H1 (cell line): ENCODE measurements around the gene RPL37A. TPM values are rescaled to one million over a fixed set of nuclear protein-coding genes. Genes with fewer than 3 reads are reported as not detected.

Experiments
- CTCF ChIA-PET: fragments of 300-600 bp; sonication (Branson Sonifier 250); formaldehyde crosslinking; loops from one replicate; lab custom pipeline; 2021; ENCODE audit not compliant: partially characterized antibody; lab: Charles Lee
- POLR2A ChIA-PET: fragments of 300-600 bp; sonication (Branson Sonifier 250); formaldehyde crosslinking; loops from one replicate; lab custom pipeline; 2021; ENCODE audit warnings: inconsistent platforms; ENCODE audit not compliant: partially characterized antibody; lab: Charles Lee
- DNase-seq, 2 experiments: peaks; one replicate each; pipeline versions ENCODE4 v3.0.0 to v3.0.0-alpha.2; 2010 to 2022; ENCODE audit warnings: low spot score in 2 of 2, low read depth in 1 of 2, mixed read lengths in 1 of 2
- FAIRE-seq: peaks from 2 replicates; lab custom pipeline; 2011; peaks lifted over from hg19 to GRCh38; lab: Jason Lieb, UNC
- H2AFZ ChIP-seq: 2 replicates; pipeline ENCODE4 v1.8.1; 2012; ENCODE audit warnings: low read length, inconsistent platforms
- H2AK5ac ChIP-seq: 2 replicates; pipeline ENCODE4 v1.6.1; 2013; ENCODE audit warnings: low read depth, low read length
- H2BK120ac ChIP-seq: replicated peaks from 2 replicates; pipeline ENCODE3; 2013; ENCODE audit warnings: low read depth, low read length, inconsistent platforms
- H2BK12ac ChIP-seq: 2 replicates; pipeline ENCODE4 v1.6.1; 2013; ENCODE audit warnings: low read depth, low read length
- H2BK15ac ChIP-seq: 2 replicates; pipeline ENCODE4 v1.6.1; 2013; ENCODE audit warnings: low read length
- H2BK20ac ChIP-seq: 2 replicates; pipeline ENCODE4 v1.6.1; 2013; ENCODE audit warnings: low read length
- H2BK5ac ChIP-seq: 2 replicates; pipeline ENCODE4 v1.6.1; 2013; ENCODE audit warnings: low read depth, low read length
- H3K14ac ChIP-seq: 2 replicates; pipeline ENCODE4 v1.6.1; 2013; ENCODE audit warnings: inconsistent platforms; ENCODE audit not compliant: insufficient read length
- H3K18ac ChIP-seq: 2 replicates; pipeline ENCODE4 v1.6.1; 2013; ENCODE audit warnings: low read length; ENCODE audit errors: extremely low read depth
- H3K23ac ChIP-seq: 2 replicates; pipeline ENCODE4 v1.6.1; 2013; ENCODE audit warnings: inconsistent platforms; ENCODE audit not compliant: insufficient read length
- H3K23me2 ChIP-seq: 2 replicates; pipeline ENCODE4 v1.6.1; 2013; ENCODE audit warnings: low read depth, low read length
- H3K27ac ChIP-seq: 2 replicates; pipeline ENCODE4 v1.6.1; 2011; ENCODE audit warnings: low read depth, low read length, inconsistent platforms
- H3K27me3 ChIP-seq, 4 experiments: replicated peaks in 1 of 4; 1 replicate in 1 of 4; 2 replicates in 3 of 4; pipeline versions ENCODE4 v1.6.1 to v1.8.1; 2011 to 2013; ENCODE audit warnings: low read length in 3 of 4, mild to moderate bottlenecking in 3 of 4, inconsistent platforms in 2 of 4, mixed read lengths in 2 of 4, moderate library complexity in 1 of 4; ENCODE audit not compliant: control insufficient read depth in 3 of 4, insufficient read depth in 3 of 4; ENCODE audit errors: extremely low read depth in 1 of 4
- H3K36me3 ChIP-seq, 4 experiments: 2 replicates each; pipeline versions ENCODE4 v1.6.1 to v1.8.1; 2011 to 2013; ENCODE audit warnings: mild to moderate bottlenecking in 4 of 4, low read length in 3 of 4, moderate library complexity in 2 of 4, control low read depth in 1 of 4, inconsistent platforms in 1 of 4; ENCODE audit not compliant: insufficient read depth in 4 of 4, control insufficient read depth in 2 of 4
- H3K4ac ChIP-seq: replicated peaks from 2 replicates; pipeline ENCODE3; 2013; ENCODE audit warnings: low read length, low read depth, mixed read lengths, inconsistent platforms; ENCODE audit not compliant: insufficient read length
- H3K4me1 ChIP-seq, 4 experiments: replicated peaks in 1 of 4; 1 replicate in 1 of 4; 2 replicates in 3 of 4; pipeline versions ENCODE4 v1.6.1 to v1.8.1; 2011 to 2013; ENCODE audit warnings: low read length in 3 of 4, inconsistent platforms in 2 of 4, mixed read lengths in 1 of 4; ENCODE audit not compliant: insufficient read depth in 4 of 4, control insufficient read depth in 3 of 4
- H3K4me2 ChIP-seq, 2 experiments: 2 replicates each; pipeline versions ENCODE4 v1.6.1 to v1.8.1; 2011 to 2013; ENCODE audit warnings: low read depth in 2 of 2, low read length in 2 of 2, control low read depth in 1 of 2, inconsistent platforms in 1 of 2, mild to moderate bottlenecking in 1 of 2; ENCODE audit not compliant: insufficient read depth in 1 of 2
- H3K4me3 ChIP-seq, 4 experiments: fragments of 200-600, 300-600 bp in 1 of 4; sonication (generic), shearing (Covaris generic), sonication (Bioruptor Twin) in 1 of 4; 2 replicates each; pipeline versions ENCODE4 v1.5.1 to v1.8.1; 2011 to 2016; ENCODE audit warnings: low read length in 4 of 4, low read depth in 3 of 4, control low read depth in 2 of 4, inconsistent platforms in 2 of 4, mild to moderate bottlenecking in 2 of 4, mixed read lengths in 1 of 4, moderate library complexity in 1 of 4; ENCODE audit not compliant: insufficient read depth in 2 of 4; ENCODE audit errors: extremely low read depth in 1 of 4
- H3K56ac ChIP-seq: replicated peaks from 2 replicates; pipeline ENCODE3; 2013; ENCODE audit warnings: low read depth, mild to moderate bottlenecking, mixed read lengths, low read length, inconsistent platforms; ENCODE audit not compliant: insufficient read length
- H3K79me1 ChIP-seq: 2 replicates; pipeline ENCODE4 v1.6.1; 2013; ENCODE audit warnings: low read depth, low read length, control low read depth
- H3K79me2 ChIP-seq, 2 experiments: 2 replicates each; pipeline versions ENCODE4 v1.6.1 to v1.8.1; 2012 to 2013; ENCODE audit warnings: low read length in 2 of 2, mild to moderate bottlenecking in 2 of 2, inconsistent platforms in 1 of 2; ENCODE audit not compliant: insufficient read depth in 2 of 2, control insufficient read depth in 1 of 2
- H3K9ac ChIP-seq, 4 experiments: replicated peaks in 1 of 4; 1 replicate in 1 of 4; 2 replicates in 3 of 4; pipeline versions ENCODE4 v1.6.1 to v1.8.1; 2011 to 2013; ENCODE audit warnings: low read depth in 3 of 4, low read length in 3 of 4, control low read depth in 2 of 4, mild to moderate bottlenecking in 2 of 4, moderate library complexity in 2 of 4, inconsistent platforms in 1 of 4; ENCODE audit errors: extremely low read depth in 1 of 4
- H3K9me3 ChIP-seq, 2 experiments: 2 replicates each; pipeline versions ENCODE4 v1.6.1 to v1.8.1; 2012 to 2013; ENCODE audit warnings: mild to moderate bottlenecking in 2 of 2, moderate library complexity in 2 of 2, control low read depth in 1 of 2, inconsistent platforms in 1 of 2, low read depth in 1 of 2, low read length in 1 of 2, mixed read lengths in 1 of 2; ENCODE audit not compliant: insufficient read depth in 2 of 2
- H4K20me1 ChIP-seq, 2 experiments: replicated peaks in 1 of 2; 2 replicates each; pipeline versions ENCODE3 to v1.8.1; 2011 to 2013; ENCODE audit warnings: inconsistent platforms in 2 of 2, low read length in 2 of 2, mild to moderate bottlenecking in 1 of 2; ENCODE audit not compliant: insufficient read depth in 2 of 2, control insufficient read depth in 1 of 2
- H4K5ac ChIP-seq: 2 replicates; pipeline ENCODE4 v1.6.1; 2013; ENCODE audit warnings: low read length, low read depth, mixed read lengths, inconsistent platforms; ENCODE audit not compliant: insufficient read length
- H4K8ac ChIP-seq: 2 replicates; pipeline ENCODE4 v1.8.0; 2013; ENCODE audit warnings: mild to moderate bottlenecking, moderate library complexity, low read length, inconsistent platforms; ENCODE audit not compliant: insufficient read depth; ENCODE audit errors: extremely low read depth
- H4K91ac ChIP-seq: replicated peaks from 2 replicates; pipeline ENCODE3; 2013; ENCODE audit warnings: low read length, mixed read lengths, inconsistent platforms; ENCODE audit not compliant: insufficient read length
- EZH2 ChIP-seq: fragments of 200-600 bp; sonication (generic); IDR thresholded peaks from 2 replicates; pipeline ENCODE4 v1.7.1; 2012; ENCODE audit warnings: low read depth, mild to moderate bottlenecking, moderate library complexity, low read length, inconsistent platforms; ENCODE audit not compliant: severe bottlenecking
- HDAC6 ChIP-seq: IDR thresholded peaks from one replicate; pipeline ENCODE4 v1.7.1; 2012; ENCODE audit warnings: low read depth, mild to moderate bottlenecking, inconsistent platforms, low read length, moderate library complexity
- USF2 ChIP-seq: IDR thresholded peaks from 2 replicates; pipeline ENCODE4 v1.6.1; 2011; ENCODE audit warnings: low read length, improper control_type of control experiment
- WGBS, 2 experiments: shearing (Covaris generic) in 1 of 2; methylation state at CpG; one replicate each; pipeline versions ENCODE4 v1.1.6 to v1.1.7; 2013 to 2015; ENCODE audit warnings: low lambda C conversion rate in 2 of 2, mixed read lengths in 2 of 2, inconsistent platforms in 1 of 2, low coverage in 1 of 2, missing lambda C conversion rate in 1 of 2; ENCODE audit not compliant: insufficient replicate concordance in 2 of 2, insufficient coverage in 1 of 2, insufficient read length in 1 of 2; ENCODE audit errors: extremely low coverage in 1 of 2, missing lambda C conversion rate in 1 of 2; 5-methylcytosine and 5-hydroxymethylcytosine counted together
- polyA plus RNA-seq, 7 experiments: library from polyadenylated mRNA; depleted of rRNA in 3 of 7; stranded (reverse) in 5 of 7; unstranded in 2 of 7; fragments of >200 nt in 5 of 7; fragments of 200-250 nt in 2 of 7; gene quantifications; 1 replicate in 5 of 7; 2 replicates in 1 of 7; 4 replicates in 1 of 7; pipeline versions ENCODE4 v1.2.1 to v1.2.3, GENCODE V29; 2011 to 2013; ENCODE audit warnings: missing spikeins in 2 of 7, mixed read lengths in 2 of 7
- total RNA-seq: library from RNA; stranded (reverse); fragmentation: NEBNext Ultra II Directional; extraction: Animal tissue kit (Norgen Biotek cat#: 25700); gene quantifications from 2 replicates; pipeline ENCODE4 v1.2.1, GENCODE V29; 2021

The RPL37A gene
- total and polyA plus RNA-seq, 2 of the 8 experiments (the other 6 are each of a cell fraction or from before 2014, with no cell fraction given) = 1,737 to 3,180 TPM

DNA sequence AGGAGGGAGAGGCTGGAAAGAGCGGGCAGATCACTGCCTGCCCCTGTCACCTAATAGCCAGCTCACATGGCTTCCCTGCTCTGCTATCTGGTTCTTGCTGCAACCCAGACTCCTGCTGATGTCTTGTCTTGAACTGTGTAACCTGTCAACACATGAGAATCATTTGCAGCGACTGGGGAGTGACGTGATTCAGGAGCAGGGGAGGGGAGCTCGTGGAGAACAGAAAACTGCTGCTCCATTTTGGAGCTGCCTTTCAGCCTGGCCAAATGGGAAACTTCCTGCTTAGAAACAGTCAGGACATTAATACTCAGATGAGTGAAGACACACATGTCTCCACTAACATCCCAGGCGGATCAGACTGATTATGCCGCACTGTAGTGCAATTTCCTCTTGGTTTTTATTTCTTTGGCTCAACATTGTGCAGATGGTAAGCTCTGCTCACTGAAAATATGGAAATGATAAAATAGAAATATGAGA, 38.1 kb downstream of the RPL37A start:
- no peak overlapping the region for H4K91ac ChIP-seq
- no peak overlapping the region for H2BK120ac ChIP-seq
- DNase-seq (no peak), FAIRE-seq (no peak)
- no peaks in the 10 kb centered on the region; the same call in 1 of the 2 replicates for H3K23me2 ChIP-seq
- H3K79me1 ChIP-seq = no peaks in the 10 kb centered on the region; the same call in 1 of the 2 replicates
- H3K4me2 ChIP-seq = no peak overlapping the region
- H3K9ac ChIP-seq = no peak overlapping the region
- no peaks in the 10 kb centered on the region; a peak in 1 of 8 replicates for H3K36me3 ChIP-seq
- H3K79me2 ChIP-seq = no peaks in the 10 kb centered on the region
- H3K14ac ChIP-seq = no peak overlapping the region
- no peaks in the 10 kb centered on the region; a peak in 1 of 7 replicates for H3K4me1 ChIP-seq
- no peak overlapping the region for H2AK5ac ChIP-seq
- H3K4me3 ChIP-seq = no peak overlapping the region
- WGBS, 2 experiments = 90% methylated on average over 6 of the region's 6 CpGs; no CpG with 5 or more reads in 1 of the 2 experiments
- H2BK5ac ChIP-seq = no peak overlapping the region
- H4K8ac ChIP-seq = no peak overlapping the region
- no peak overlapping the region for H3K23ac ChIP-seq
- H3K27me3 ChIP-seq = no peaks in the 10 kb centered on the region; a peak in 1 of 7 replicates
- H2AFZ ChIP-seq = no peak overlapping the region
- H3K27ac ChIP-seq = no peak overlapping the region
- no peak overlapping the region for H2BK15ac ChIP-seq
- H2BK20ac ChIP-seq = no peak overlapping the region
- H2BK12ac ChIP-seq = no peak overlapping the region
- no peak overlapping the region for H3K18ac ChIP-seq
- H3K56ac ChIP-seq = no peak overlapping the region
- no peaks in the 10 kb centered on the region for H3K9me3 ChIP-seq
- ChIA-PET CTCF (interaction anchor here (0.8 to 8.1 kb wide), 4 partner anchors 17 to 130 kb away, joined by 3 to 46 read pairs (median 4); no protein-coding TSS in a partner anchor), POLR2A (interaction anchor here (1.0 kb wide), 1 partner anchor 32 kb away, joined by 5 read pairs; no protein-coding TSS in a partner anchor)
- peaks cover 0 to 4% of the 10 kb centered on the region in 2 experiments for H4K20me1 ChIP-seq
- no peak overlapping the region for H3K4ac ChIP-seq
- no peak overlapping the region for H4K5ac ChIP-seq
- no peak for TF ChIP-seq USF2
- TF ChIP-seq EZH2 = no peak
- TF ChIP-seq HDAC6 = no peak
- TF ChIP-seq, all 59 proteins: peak for 0
